Neuronal stem cell (in vitro differentiated cells): ENCODE measurements around the gene RIPOR3.

Experiments used
- DNase-seq: peaks from one replicate; pipeline ENCODE4 v3.0.0-alpha.2; 2013; ENCODE audit warnings: low spot score
- H2AFZ ChIP-seq: one replicate; pipeline ENCODE4 v1.6.1; 2013; ENCODE audit warnings: mild to moderate bottlenecking, low read length, inconsistent platforms
- H2AK5ac ChIP-seq: 2 replicates; pipeline ENCODE4 v1.6.1; 2013; ENCODE audit warnings: low read depth, mild to moderate bottlenecking, inconsistent platforms, low read length, moderate library complexity, mixed read lengths
- H2BK120ac ChIP-seq: 2 replicates; pipeline ENCODE4 v1.6.1; 2013; ENCODE audit warnings: low read depth, mild to moderate bottlenecking, inconsistent platforms, low read length, moderate library complexity, mixed read lengths
- H2BK12ac ChIP-seq: one replicate; pipeline ENCODE4 v1.6.1; 2013; ENCODE audit warnings: low read length, inconsistent platforms
- H2BK15ac ChIP-seq: 2 replicates; pipeline ENCODE4 v1.6.1; 2013; ENCODE audit warnings: mild to moderate bottlenecking, low read length, inconsistent platforms, mixed read lengths
- H2BK5ac ChIP-seq: one replicate; pipeline ENCODE4 v1.6.1; 2013; ENCODE audit warnings: inconsistent platforms, mild to moderate bottlenecking, low read length, moderate library complexity
- H3K14ac ChIP-seq: one replicate; pipeline ENCODE4 v1.6.1; 2013; ENCODE audit warnings: low read length, inconsistent platforms
- H3K18ac ChIP-seq: 2 replicates; pipeline ENCODE4 v1.6.1; 2013; ENCODE audit warnings: low read length, inconsistent platforms
- H3K23ac ChIP-seq: 2 replicates; pipeline ENCODE4 v1.6.1; 2013; ENCODE audit warnings: low read depth, mild to moderate bottlenecking, mixed read lengths, low read length, inconsistent platforms; ENCODE audit not compliant: poor library complexity
- H3K27ac ChIP-seq: replicated peaks from 3 replicates; pipeline ENCODE4 v1.5.1; 2013; ENCODE audit warnings: low read length, inconsistent platforms
- H3K27me3 ChIP-seq, 3 experiments: 2 replicates each; pipeline ENCODE4 v1.6.1; 2013; ENCODE audit warnings: low read length in 3 of 3, mild to moderate bottlenecking in 2 of 3, inconsistent platforms in 1 of 3, low read depth in 1 of 3, mixed read lengths in 1 of 3, moderate library complexity in 1 of 3; ENCODE audit not compliant: control insufficient read depth in 3 of 3, insufficient read depth in 3 of 3
- H3K36me3 ChIP-seq, 2 donors: replicated peaks in 1 of 2; 2 replicates each; pipeline ENCODE4 v1.6.1; 2013; ENCODE audit warnings: low read length in 2 of 2; ENCODE audit not compliant: control insufficient read depth in 2 of 2, insufficient read depth in 2 of 2
- H3K4ac ChIP-seq: 2 replicates; pipeline ENCODE4 v1.6.1; 2013; ENCODE audit warnings: inconsistent platforms, mild to moderate bottlenecking, low read length, moderate library complexity
- H3K4me1 ChIP-seq, 2 donors: 1 replicate in 1 of 2; 2 replicates in 1 of 2; pipeline ENCODE4 v1.6.1; 2013; ENCODE audit warnings: low read length in 2 of 2, low read depth in 1 of 2; ENCODE audit not compliant: control insufficient read depth in 2 of 2, insufficient read depth in 1 of 2
- H3K4me2 ChIP-seq: one replicate; pipeline ENCODE4 v1.6.1; 2013; ENCODE audit warnings: mild to moderate bottlenecking, low read length, inconsistent platforms; ENCODE audit not compliant: insufficient read depth, poor library complexity, severe bottlenecking
- H3K4me3 ChIP-seq, 2 donors: 2 replicates each; pipeline ENCODE4 v1.5.1; 2013; ENCODE audit warnings: low read length in 2 of 2, mild to moderate bottlenecking in 2 of 2, inconsistent platforms in 1 of 2, moderate library complexity in 1 of 2
- H3K79me1 ChIP-seq: one replicate; pipeline ENCODE4 v1.6.1; 2013; ENCODE audit warnings: low read depth, mild to moderate bottlenecking, inconsistent platforms, low read length, moderate library complexity
- H3K9ac ChIP-seq: one replicate; pipeline ENCODE4 v1.6.1; 2013; ENCODE audit warnings: mild to moderate bottlenecking, low read depth, low read length, inconsistent platforms; ENCODE audit not compliant: poor library complexity
- H3K9me3 ChIP-seq, 2 donors: replicated peaks in 1 of 2; 2 replicates each; pipeline versions ENCODE3 to v1.6.1; 2013; ENCODE audit warnings: low read length in 2 of 2, mild to moderate bottlenecking in 2 of 2, inconsistent platforms in 1 of 2, low read depth in 1 of 2, mixed read lengths in 1 of 2, moderate library complexity in 1 of 2; ENCODE audit not compliant: control insufficient read depth in 2 of 2, insufficient read depth in 1 of 2
- H4K8ac ChIP-seq: one replicate; pipeline ENCODE4 v1.6.1; 2013; ENCODE audit warnings: low read depth, mild to moderate bottlenecking, inconsistent platforms, low read length, moderate library complexity
- H4K91ac ChIP-seq: one replicate; pipeline ENCODE4 v1.6.1; 2013; ENCODE audit warnings: low read length, low read depth, mild to moderate bottlenecking, inconsistent platforms; ENCODE audit not compliant: poor library complexity
- WGBS, 2 donors: extraction: QIAGEN DNeasy Blood & Tissue Kit; methylation state at CpG; one replicate each; pipeline ENCODE4 v1.1.7; 2013; ENCODE audit warnings: missing lambda C conversion rate in 2 of 2, mixed read lengths in 1 of 2; ENCODE audit not compliant: insufficient read length in 2 of 2, insufficient replicate concordance in 1 of 2; ENCODE audit errors: extremely low coverage in 2 of 2; 5-methylcytosine and 5-hydroxymethylcytosine counted together

The RIPOR3 gene

DNA sequence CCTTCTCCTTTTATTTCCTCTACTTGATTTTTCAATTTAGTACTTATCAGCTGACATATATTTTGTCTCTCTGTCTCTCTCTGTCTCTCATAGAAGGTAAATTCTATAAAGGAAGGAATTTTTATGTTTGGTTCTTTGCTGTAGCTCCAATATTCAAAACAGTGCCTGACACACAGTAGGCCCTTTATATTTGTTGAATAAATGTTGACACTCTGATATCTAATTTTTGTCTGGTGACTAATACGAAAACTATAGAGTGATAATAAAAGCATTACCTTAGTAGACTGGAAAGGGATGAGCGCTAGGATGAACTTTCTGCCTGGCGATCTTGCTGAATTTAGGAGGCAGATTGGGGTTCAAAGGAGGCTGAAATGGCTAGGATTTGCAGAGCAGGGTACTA is 138.4 kb downstream of the RIPOR3 start:
- H3K79me1 ChIP-seq: no peaks in the 10 kb centered on the region
- no peak overlapping the region for H4K91ac ChIP-seq
- H3K27me3 ChIP-seq: no peaks in the 10 kb centered on the region
- no peak overlapping the region for H3K4ac ChIP-seq
- H3K4me3 ChIP-seq: no peak overlapping the region
- no peak for DNase-seq
- no peaks in the 10 kb centered on the region for H3K4me1 ChIP-seq
- no peak overlapping the region for H3K18ac ChIP-seq
- no peak overlapping the region for H2BK120ac ChIP-seq
- no peak overlapping the region for H2AFZ ChIP-seq
- no peak overlapping the region for H3K4me2 ChIP-seq
- no peak overlapping the region for H2AK5ac ChIP-seq
- H3K36me3 ChIP-seq: peaks cover 2 to 18% of the 10 kb centered on the region in 2 donors
- H3K27ac ChIP-seq: no peak overlapping the region
- no peak overlapping the region for H3K23ac ChIP-seq
- WGBS, 2 donors: no CpG with 5 or more reads among the region's 3 CpGs
- H3K9ac ChIP-seq: no peak overlapping the region
- no peak overlapping the region for H4K8ac ChIP-seq
- no peak overlapping the region for H2BK15ac ChIP-seq
- no peak overlapping the region for H2BK5ac ChIP-seq
- peaks cover 0 to 10% of the 10 kb centered on the region in 2 donors for H3K9me3 ChIP-seq
- H3K14ac ChIP-seq: no peak overlapping the region
- no peak overlapping the region for H2BK12ac ChIP-seq

DNA sequence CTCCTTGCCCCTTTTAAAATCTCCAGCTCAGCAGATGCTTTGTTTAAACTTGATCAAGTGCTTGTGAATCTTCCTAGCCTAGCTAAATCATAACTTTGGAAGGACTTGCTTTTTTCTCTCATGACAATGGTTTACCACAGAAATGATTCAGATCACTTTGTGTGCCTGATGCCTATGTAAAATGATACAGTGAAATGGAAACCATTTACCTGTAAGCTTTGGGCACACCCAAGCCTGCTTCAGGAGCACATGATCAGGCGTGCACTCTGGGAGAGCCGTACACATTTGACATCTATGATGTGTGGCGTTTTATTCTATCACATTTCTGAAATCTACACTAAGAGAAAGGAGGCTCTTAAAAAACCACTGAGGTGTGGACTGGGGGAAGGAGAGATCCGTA is 140.1 kb downstream of the RIPOR3 start:
- Histone ChIP-seq H2BK12ac (no peak overlapping the region), H3K14ac (no peak overlapping the region), H3K18ac (no peak overlapping the region), H3K4me1 (no peaks in the 10 kb centered on the region), H3K27me3 (no peaks in the 10 kb centered on the region), H3K9ac (no peak overlapping the region), H3K4me3 (no peak overlapping the region), H2BK5ac (no peak overlapping the region), H3K4ac (no peak overlapping the region), H2AK5ac (no peak overlapping the region), H3K79me1 (no peaks in the 10 kb centered on the region), H3K36me3 (peaks cover 2 to 9% of the 10 kb centered on the region in 2 donors), H2BK120ac (no peak overlapping the region), H3K4me2 (no peak overlapping the region), H4K91ac (no peak overlapping the region), H3K27ac (no peak overlapping the region), H4K8ac (no peak overlapping the region), H2AFZ (no peak overlapping the region), H3K9me3 (peaks cover 0 to 10% of the 10 kb centered on the region in 2 donors), H2BK15ac (no peak overlapping the region), H3K23ac (no peak overlapping the region)
- no CpG with 5 or more reads among the region's 4 CpGs for WGBS, 2 donors
- DNase-seq: no peak

DNA sequence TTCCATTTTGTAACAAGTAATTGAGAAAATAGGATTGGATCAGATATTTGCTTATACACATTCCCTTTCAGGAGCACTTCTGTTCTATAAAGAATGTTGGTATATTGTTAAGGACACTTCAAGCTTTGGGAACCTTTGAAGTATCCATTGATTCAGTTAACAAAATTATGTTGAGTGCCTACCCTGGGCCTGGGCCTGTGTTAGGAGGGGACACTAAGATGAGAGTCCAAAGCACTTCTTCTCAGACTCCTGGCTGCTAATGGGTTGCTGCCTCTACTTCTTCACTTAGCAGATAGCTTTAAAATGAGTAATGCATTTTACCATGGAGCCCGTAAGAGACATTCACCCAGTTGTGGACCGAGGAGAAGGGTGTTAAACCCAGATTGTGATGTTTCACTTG is 140.8 kb downstream of the RIPOR3 start:
- no peak overlapping the region for H2AFZ ChIP-seq
- H2BK12ac ChIP-seq: no peak overlapping the region
- no peak overlapping the region for H3K4me2 ChIP-seq
- no peaks in the 10 kb centered on the region for H3K79me1 ChIP-seq
- no peak overlapping the region for H3K27ac ChIP-seq
- no peak for DNase-seq
- H3K18ac ChIP-seq: no peak overlapping the region
- no peaks in the 10 kb centered on the region for H3K27me3 ChIP-seq
- H2BK120ac ChIP-seq: no peak overlapping the region
- H2BK5ac ChIP-seq: no peak overlapping the region
- H4K91ac ChIP-seq: no peak overlapping the region
- H3K36me3 ChIP-seq: peaks cover 2 to 9% of the 10 kb centered on the region in 2 donors
- H3K4ac ChIP-seq: no peak overlapping the region
- H3K9ac ChIP-seq: no peak overlapping the region
- H3K14ac ChIP-seq: no peak overlapping the region
- no peak overlapping the region for H3K23ac ChIP-seq
- H2AK5ac ChIP-seq: no peak overlapping the region
- no CpG with 5 or more reads among the region's 2 CpGs for WGBS, 2 donors
- no peak overlapping the region for H3K4me3 ChIP-seq
- no peak overlapping the region for H4K8ac ChIP-seq
- H3K9me3 ChIP-seq: peaks cover 0 to 10% of the 10 kb centered on the region in 2 donors
- no peak overlapping the region for H2BK15ac ChIP-seq
- H3K4me1 ChIP-seq: no peaks in the 10 kb centered on the region

DNA sequence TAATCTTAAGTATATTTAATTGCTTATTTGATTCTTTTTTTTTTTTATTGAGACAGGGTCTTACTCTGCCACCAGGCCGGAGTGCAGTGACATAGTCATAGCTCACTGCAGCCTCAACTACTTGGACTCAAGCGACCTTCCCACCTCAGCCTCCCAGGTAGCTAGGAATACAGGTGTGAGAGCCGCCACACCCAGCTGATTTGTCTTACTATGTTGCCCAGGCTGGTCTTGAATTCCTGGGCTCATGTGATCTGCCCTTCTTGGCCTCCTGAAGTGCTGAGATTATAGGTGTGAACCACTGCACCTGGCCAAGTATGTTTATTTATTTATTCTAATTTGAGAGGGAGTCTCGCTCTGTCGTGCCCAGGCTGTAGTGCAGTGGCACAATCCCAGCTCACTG is 142.9 kb downstream of the RIPOR3 start:
- H3K27ac ChIP-seq: no peak overlapping the region
- H2BK120ac ChIP-seq: no peak overlapping the region
- no peaks in the 10 kb centered on the region for H3K4me1 ChIP-seq
- H3K23ac ChIP-seq: no peak overlapping the region
- no peak overlapping the region for H3K4ac ChIP-seq
- H4K8ac ChIP-seq: no peak overlapping the region
- H3K9ac ChIP-seq: no peak overlapping the region
- no peaks in the 10 kb centered on the region for H3K79me1 ChIP-seq
- H4K91ac ChIP-seq: no peak overlapping the region
- H2AFZ ChIP-seq: no peak overlapping the region
- H2AK5ac ChIP-seq: no peak overlapping the region
- no CpG with 5 or more reads among the region's 5 CpGs for WGBS, 2 donors
- H3K18ac ChIP-seq: no peak overlapping the region
- no peak overlapping the region for H2BK5ac ChIP-seq
- H3K27me3 ChIP-seq: no peaks in the 10 kb centered on the region
- H3K14ac ChIP-seq: no peak overlapping the region
- H3K36me3 ChIP-seq: peaks cover 2 to 9% of the 10 kb centered on the region in 2 donors
- no peak for DNase-seq
- H3K4me3 ChIP-seq: no peak overlapping the region
- no peak overlapping the region for H2BK15ac ChIP-seq
- H3K4me2 ChIP-seq: no peak overlapping the region
- peaks cover 0 to 3% of the 10 kb centered on the region in 2 donors for H3K9me3 ChIP-seq
- no peak overlapping the region for H2BK12ac ChIP-seq
